Large intestine (tissue), 3 donors: ENCODE measurements around the gene CDH2. TPM values are rescaled to one million over a fixed set of nuclear protein-coding genes. Genes with fewer than 3 reads are reported as not detected.

Experiments
- DNase-seq, 2 donors: peaks; one replicate each; pipeline versions ENCODE4 v3.0.0 to v3.0.0-alpha.2; 2013
- H3K27ac ChIP-seq: one replicate; pipeline ENCODE4 v1.5.1; 2013; ENCODE audit warnings: low read length
- H3K27me3 ChIP-seq: 2 replicates; pipeline ENCODE4 v1.6.1; 2013; ENCODE audit warnings: low read length; ENCODE audit not compliant: control insufficient read depth, insufficient read depth
- H3K36me3 ChIP-seq: 2 replicates; pipeline ENCODE4 v1.6.1; 2013; ENCODE audit warnings: low read length; ENCODE audit not compliant: control insufficient read depth, insufficient read depth
- H3K4me1 ChIP-seq: one replicate; pipeline ENCODE4 v1.6.1; 2013; ENCODE audit warnings: low read length; ENCODE audit not compliant: control insufficient read depth, insufficient read depth
- H3K4me3 ChIP-seq: one replicate; pipeline ENCODE4 v1.5.1; 2013; ENCODE audit warnings: low read length
- H3K9me3 ChIP-seq: one replicate; pipeline ENCODE4 v1.6.1; 2013; ENCODE audit warnings: mild to moderate bottlenecking, low read depth, low read length, moderate library complexity; ENCODE audit not compliant: control insufficient read depth
- WGBS: methylation state at CpG from one replicate; pipeline ENCODE4 v1.1.5; 2013; ENCODE audit warnings: low lambda C conversion rate; ENCODE audit not compliant: insufficient coverage; 5-methylcytosine and 5-hydroxymethylcytosine counted together
- polyA plus RNA-seq: library from polyadenylated mRNA; unstranded; fragments of 120-200 nt; gene quantifications from one replicate; pipeline ENCODE4 v1.2.1, GENCODE V29; 2013

Gene CDH2
- polyA plus RNA-seq, 1 donor = 14.2 TPM

- 100% methylated on average over 1 of the region's 5 CpGs for WGBS
- Histone ChIP-seq H3K27ac (no peak overlapping the region), H3K4me1 (no peaks in the 10 kb centered on the region), H3K27me3 (no peaks in the 10 kb centered on the region), H3K36me3 (no peaks in the 10 kb centered on the region), H3K9me3 (no peaks in the 10 kb centered on the region), H3K4me3 (no peak overlapping the region)
- DNase-seq = no peak
These were observed 142.4 kb downstream of the CDH2 start for GRCh38 chr18:28034567-28034966.

- H3K27ac ChIP-seq = no peak overlapping the region
- whole genome bisulfite sequencing = 90% methylated on average over 2 of the region's 2 CpGs
- H3K27me3 ChIP-seq = no peaks in the 10 kb centered on the region
- no peaks in the 10 kb centered on the region for H3K9me3 ChIP-seq
- DNase-seq = no peak
- H3K4me3 ChIP-seq = no peak overlapping the region
- no peaks in the 10 kb centered on the region for H3K36me3 ChIP-seq
- H3K4me1 ChIP-seq = no peaks in the 10 kb centered on the region
These were observed 144.8 kb downstream of the CDH2 start for GRCh38 chr18:28032177-28032576.

GRCh38 chr18:28030458-28030857 is 146.5 kb downstream of the CDH2 start:
- no peak for DNase-seq
- no CpG with 5 or more reads among the region's 1 CpG for WGBS
- no peak overlapping the region for H3K4me3 ChIP-seq
- H3K4me1 ChIP-seq = no peaks in the 10 kb centered on the region
- H3K27me3 ChIP-seq = no peaks in the 10 kb centered on the region
- no peak overlapping the region for H3K27ac ChIP-seq
- H3K9me3 ChIP-seq = no peaks in the 10 kb centered on the region
- no peaks in the 10 kb centered on the region for H3K36me3 ChIP-seq

DNA sequence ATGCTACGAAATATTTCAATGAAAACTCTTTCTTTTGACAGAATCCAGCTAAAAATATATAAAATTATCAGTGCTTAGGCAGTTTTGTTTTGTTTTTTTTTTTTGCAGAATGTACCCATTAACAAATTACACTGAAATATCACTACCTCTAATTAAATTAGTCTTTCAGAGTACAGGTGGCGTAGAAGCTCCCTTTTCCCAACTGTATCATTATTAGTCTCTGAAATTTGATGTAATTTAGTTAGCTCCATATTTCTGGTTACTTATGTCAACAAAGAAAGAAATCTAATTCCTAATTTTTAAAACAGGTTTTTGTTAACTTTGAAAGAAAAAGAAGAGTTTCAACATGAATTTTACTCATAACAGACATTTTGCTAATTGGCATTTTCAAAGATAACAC is 149.2 kb downstream of the CDH2 start:
- Histone ChIP-seq H3K4me3 (no peak overlapping the region), H3K36me3 (no peaks in the 10 kb centered on the region), H3K27ac (no peak overlapping the region), H3K27me3 (no peaks in the 10 kb centered on the region), H3K9me3 (no peaks in the 10 kb centered on the region), H3K4me1 (no peaks in the 10 kb centered on the region)
- DNase-seq = no peak
- 81% methylated on average over 2 of the region's 2 CpGs for WGBS

GRCh38 chr18:28019425-28020108 is 157.4 kb downstream of the CDH2 start:
- Histone ChIP-seq H3K36me3 (no peaks in the 10 kb centered on the region), H3K4me3 (no peak overlapping the region), H3K27me3 (no peaks in the 10 kb centered on the region), H3K4me1 (no peaks in the 10 kb centered on the region), H3K27ac (no peak overlapping the region), H3K9me3 (no peaks in the 10 kb centered on the region)
- 81% methylated on average over 2 of the region's 3 CpGs for WGBS
- DNase-seq = no peak

DNA sequence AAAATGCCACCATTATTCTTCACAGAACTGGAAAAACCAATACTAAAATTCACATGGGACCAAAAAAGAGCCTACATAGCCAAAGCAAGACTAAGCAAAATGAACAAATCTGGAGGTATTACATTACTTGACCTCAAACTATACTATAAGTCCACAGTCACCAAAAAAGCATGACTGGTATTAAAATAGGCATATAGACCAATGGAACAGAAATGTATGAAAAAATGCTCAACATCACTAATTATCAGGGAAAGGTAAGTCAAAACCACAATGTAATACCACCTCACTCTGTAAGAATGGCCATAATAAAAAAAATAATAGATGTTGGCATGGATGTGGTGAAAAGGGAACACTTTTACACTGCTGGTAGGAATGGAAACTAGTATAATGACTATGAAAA is 158.6 kb downstream of the CDH2 start:
- Histone ChIP-seq H3K4me1 (no peaks in the 10 kb centered on the region), H3K4me3 (no peak overlapping the region), H3K27ac (no peak overlapping the region), H3K27me3 (no peaks in the 10 kb centered on the region), H3K9me3 (no peaks in the 10 kb centered on the region), H3K36me3 (no peaks in the 10 kb centered on the region)
- DNase-seq = no peak

DNA sequence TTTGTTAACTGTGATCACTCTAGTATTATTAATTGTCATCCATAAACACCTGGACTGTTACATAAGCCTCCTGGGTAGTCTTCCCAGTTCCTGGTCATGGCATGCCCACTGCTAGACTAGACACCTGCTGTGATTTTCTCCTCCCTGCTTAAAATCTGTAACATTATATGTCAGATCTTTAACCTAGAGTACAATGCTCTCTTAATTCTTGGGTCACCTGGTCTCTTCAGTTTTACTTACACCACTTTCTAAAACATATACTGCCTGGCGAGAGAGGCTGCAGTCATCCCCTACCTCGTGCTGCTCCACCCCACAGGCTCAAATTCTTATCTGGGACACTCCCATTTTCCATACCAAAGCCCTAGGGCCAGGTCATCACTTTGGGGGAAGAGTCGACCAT is 161.3 kb downstream of the CDH2 start:
- WGBS = 100% methylated on average over 1 of the region's 3 CpGs
- DNase-seq = no peak
- no peaks in the 10 kb centered on the region for H3K9me3 ChIP-seq
- no peak overlapping the region for H3K4me3 ChIP-seq
- H3K27me3 ChIP-seq = no peaks in the 10 kb centered on the region
- H3K4me1 ChIP-seq = no peaks in the 10 kb centered on the region
- H3K36me3 ChIP-seq = no peaks in the 10 kb centered on the region
- H3K27ac ChIP-seq = no peak overlapping the region

DNA sequence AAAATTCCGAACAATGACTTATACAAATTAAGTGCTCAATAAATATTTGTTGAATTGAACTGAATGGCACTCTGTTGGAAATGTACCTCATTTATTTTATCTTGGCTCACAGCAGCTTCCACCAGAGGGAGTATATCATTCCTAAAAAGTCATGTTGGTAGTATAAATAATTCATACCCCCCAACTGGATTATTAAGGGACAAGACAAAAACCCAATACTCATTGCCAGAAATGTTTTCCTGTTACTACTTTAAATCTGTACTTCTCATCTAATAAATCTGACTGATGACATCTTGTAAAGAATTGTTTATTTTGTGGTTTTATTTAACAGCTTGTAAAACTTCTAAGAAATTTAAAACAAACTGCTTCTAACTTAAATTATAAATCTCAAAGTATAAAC is 163.9 kb downstream of the CDH2 start:
- H3K27me3 ChIP-seq = no peaks in the 10 kb centered on the region
- H3K36me3 ChIP-seq = no peaks in the 10 kb centered on the region
- 100% methylated on average over 1 of the region's 1 CpG for WGBS
- H3K9me3 ChIP-seq = no peaks in the 10 kb centered on the region
- no peak for DNase-seq
- H3K27ac ChIP-seq = no peak overlapping the region
- H3K4me3 ChIP-seq = no peak overlapping the region
- H3K4me1 ChIP-seq = no peaks in the 10 kb centered on the region

DNA sequence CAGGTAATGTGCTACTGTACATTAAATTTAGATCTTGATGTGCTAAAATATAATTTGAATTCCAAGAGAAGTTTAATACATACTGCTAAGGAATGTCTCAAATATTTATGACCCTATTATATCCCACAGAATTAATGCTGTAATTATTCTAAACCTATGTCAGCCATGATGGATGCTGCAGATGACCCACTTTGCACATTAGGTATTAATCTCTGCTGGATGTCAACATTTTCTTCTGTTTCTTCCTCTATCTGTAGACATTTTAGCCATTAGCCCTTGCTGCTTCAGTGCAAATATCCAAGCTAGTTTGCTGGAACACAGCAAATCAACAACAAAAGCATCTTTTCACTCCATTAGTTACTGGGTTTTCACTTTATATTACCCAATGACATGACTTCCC is 164.6 kb downstream of the CDH2 start:
- Histone ChIP-seq H3K9me3 (no peaks in the 10 kb centered on the region), H3K36me3 (no peaks in the 10 kb centered on the region), H3K27ac (no peak overlapping the region), H3K27me3 (no peaks in the 10 kb centered on the region), H3K4me1 (no peaks in the 10 kb centered on the region), H3K4me3 (no peak overlapping the region)
- no peak for DNase-seq

DNA sequence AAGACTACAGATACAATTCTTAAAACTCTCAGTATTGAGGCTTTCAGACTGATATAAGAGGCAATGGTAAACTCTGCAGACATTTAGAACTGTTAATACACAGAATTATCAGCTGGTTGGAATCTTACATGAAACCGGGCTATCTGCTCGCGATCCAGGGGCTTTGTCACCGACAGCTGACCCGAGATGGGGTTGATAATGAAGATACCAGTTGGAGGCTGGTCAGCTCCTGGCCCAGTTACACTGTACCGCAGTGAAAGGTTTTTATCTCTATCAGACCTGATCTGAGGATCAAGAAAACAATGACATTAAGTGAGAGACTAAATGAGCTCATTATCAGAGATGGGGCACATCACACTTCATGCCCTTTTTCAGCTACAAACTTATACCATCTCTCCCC is 167.3 kb downstream of the CDH2 start:
- H3K4me3 ChIP-seq = no peak overlapping the region
- H3K27me3 ChIP-seq = no peaks in the 10 kb centered on the region
- no peak overlapping the region for H3K27ac ChIP-seq
- no peaks in the 10 kb centered on the region for H3K9me3 ChIP-seq
- no peak for DNase-seq
- H3K4me1 ChIP-seq = no peaks in the 10 kb centered on the region
- H3K36me3 ChIP-seq = no peaks in the 10 kb centered on the region
- WGBS = no CpG with 5 or more reads among the region's 6 CpGs

DNA sequence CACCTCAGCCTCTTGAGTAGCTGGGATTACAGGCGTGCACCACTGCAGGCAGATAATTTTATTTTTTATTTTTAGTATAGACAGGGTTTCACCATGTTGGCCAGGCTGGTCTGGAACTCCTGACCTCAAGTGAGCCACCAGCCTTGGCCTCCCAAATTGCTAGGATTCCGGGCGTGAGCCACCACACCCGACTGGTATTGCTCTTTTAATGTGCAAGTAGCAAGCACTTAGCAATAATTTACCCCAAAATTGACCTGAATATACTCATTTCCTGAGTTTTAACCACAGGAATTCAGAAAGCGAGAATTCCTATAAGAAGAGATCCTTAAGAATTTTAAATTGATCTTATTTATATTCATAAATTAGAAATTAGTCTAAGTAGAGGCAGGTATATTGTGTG is 169.1 kb downstream of the CDH2 start:
- no peaks in the 10 kb centered on the region for H3K27me3 ChIP-seq
- no peaks in the 10 kb centered on the region for H3K36me3 ChIP-seq
- no peak for DNase-seq
- no peaks in the 10 kb centered on the region for H3K4me1 ChIP-seq
- H3K9me3 ChIP-seq = no peaks in the 10 kb centered on the region
- H3K4me3 ChIP-seq = no peak overlapping the region
- WGBS = 100% methylated on average over 1 of the region's 5 CpGs
- no peak overlapping the region for H3K27ac ChIP-seq
